ENCODE results near the gene FBXW4. TPM values are rescaled to one million over a fixed set of nuclear protein-coding genes. Genes with fewer than 3 reads are reported as not detected.

The FBXW4 gene
- total RNA-seq, 1 donor from 2014 or later, result 21.9 TPM

- Histone ChIP-seq H3K4me2 (ENCODE audit: low read length) (no peak overlapping the region), H3K79me2 (ENCODE audit: insufficient read depth, low read length) (no peaks in the 10 kb centered on the region), H3K27me3 (ENCODE audit: insufficient read depth, low read length) (no peaks in the 10 kb centered on the region), H4K20me1 (ENCODE audit: insufficient read depth, low read length) (peaks cover 7% of the 10 kb centered on the region), H3K36me3 (ENCODE audit: insufficient read depth, low read length) (no peaks in the 10 kb centered on the region), H2AFZ (ENCODE audit: low read depth, low read length) (no peak overlapping the region), H3K9ac (ENCODE audit: low read length) (no peak overlapping the region), H3K4me3 (ENCODE audit: insufficient read depth, low read depth, low read length) (no peak overlapping the region), H3K27ac (ENCODE audit: low read depth, low read length) (no peak overlapping the region), H3K4me1 (ENCODE audit: insufficient read depth, low read length) (no peaks in the 10 kb centered on the region), H3K9me3 (ENCODE audit: insufficient read depth, low read depth, low read length) (no peaks in the 10 kb centered on the region)
- no peaks in the 10 kb centered on the region for H3K4me1 Mint-ChIP-seq (ENCODE audit: low read depth, unreplicated experiment)
- FAIRE-seq (no peak), DNase-seq (ENCODE audit: low read depth) (no peak)
- H3K36me3 Mint-ChIP-seq (ENCODE audit: low read depth, unreplicated experiment), result peaks cover 30% of the 10 kb centered on the region
- TF ChIP-seq EZH2 (IDR thresholded peaks at IDR 0.05; ENCODE audit: insufficient read depth, low read length) (no peak), CTCF (IDR thresholded peaks at IDR 0.05; ENCODE audit: insufficient read depth, low read depth, low read length) (no peak)
- no peaks in the 10 kb centered on the region for H3K9me3 Mint-ChIP-seq (ENCODE audit: unreplicated experiment)
- H3K27ac Mint-ChIP-seq (ENCODE audit: unreplicated experiment), result no peak overlapping the region
- H3K27me3 Mint-ChIP-seq (ENCODE audit: low read depth, unreplicated experiment), result no peaks in the 10 kb centered on the region
- no peak overlapping the region for H3K4me3 Mint-ChIP-seq (ENCODE audit: unreplicated experiment)
Observed at GRCh38 chr10:101624526-101625102, 70.4 kb downstream of the FBXW4 start.

- no peak overlapping the region for H3K4me3 ChIP-seq (ENCODE audit: insufficient read depth, low read depth, low read length)
- H3K27me3 Mint-ChIP-seq (ENCODE audit: low read depth, unreplicated experiment), result no peaks in the 10 kb centered on the region
- no peaks in the 10 kb centered on the region for H3K9me3 ChIP-seq (ENCODE audit: insufficient read depth, low read depth, low read length)
- peaks cover 5% of the 10 kb centered on the region for H4K20me1 ChIP-seq (ENCODE audit: insufficient read depth, low read length)
- FAIRE-seq, result no peak
- no peak overlapping the region for H2AFZ ChIP-seq (ENCODE audit: low read depth, low read length)
- H3K27me3 ChIP-seq (ENCODE audit: insufficient read depth, low read length), result no peaks in the 10 kb centered on the region
- peaks cover 29% of the 10 kb centered on the region for H3K36me3 Mint-ChIP-seq (ENCODE audit: low read depth, unreplicated experiment)
- H3K4me1 ChIP-seq (ENCODE audit: insufficient read depth, low read length), result no peaks in the 10 kb centered on the region
- no peak for DNase-seq (ENCODE audit: low read depth)
- no peaks in the 10 kb centered on the region for H3K79me2 ChIP-seq (ENCODE audit: insufficient read depth, low read length)
- no peaks in the 10 kb centered on the region for H3K9me3 Mint-ChIP-seq (ENCODE audit: unreplicated experiment)
- H3K27ac Mint-ChIP-seq (ENCODE audit: unreplicated experiment), result no peak overlapping the region
- H3K36me3 ChIP-seq (ENCODE audit: insufficient read depth, low read length), result no peaks in the 10 kb centered on the region
- no peak overlapping the region for H3K4me2 ChIP-seq (ENCODE audit: low read length)
- no peak overlapping the region for H3K27ac ChIP-seq (ENCODE audit: low read depth, low read length)
- H3K4me3 Mint-ChIP-seq (ENCODE audit: unreplicated experiment), result no peak overlapping the region
- no peak overlapping the region for H3K9ac ChIP-seq (ENCODE audit: low read length)
- H3K4me1 Mint-ChIP-seq (ENCODE audit: low read depth, unreplicated experiment), result no peaks in the 10 kb centered on the region
- TF ChIP-seq EZH2 (IDR thresholded peaks at IDR 0.05; ENCODE audit: insufficient read depth, low read length) (no peak), CTCF (IDR thresholded peaks at IDR 0.05; ENCODE audit: insufficient read depth, low read depth, low read length) (no peak)
Observed at GRCh38 chr10:101623528-101623927, 71.4 kb downstream of the FBXW4 start.

- Histone ChIP-seq H3K4me3 (ENCODE audit: insufficient read depth, low read depth, low read length) (no peak overlapping the region), H3K79me2 (ENCODE audit: insufficient read depth, low read length) (no peaks in the 10 kb centered on the region), H3K36me3 (ENCODE audit: insufficient read depth, low read length) (no peaks in the 10 kb centered on the region), H3K27me3 (ENCODE audit: insufficient read depth, low read length) (no peaks in the 10 kb centered on the region), H3K4me2 (ENCODE audit: low read length) (no peak overlapping the region), H3K27ac (ENCODE audit: low read depth, low read length) (no peak overlapping the region), H3K9ac (ENCODE audit: low read length) (no peak overlapping the region), H4K20me1 (ENCODE audit: insufficient read depth, low read length) (peaks cover 14% of the 10 kb centered on the region), H2AFZ (ENCODE audit: low read depth, low read length) (no peak overlapping the region), H3K4me1 (ENCODE audit: insufficient read depth, low read length) (no peaks in the 10 kb centered on the region), H3K9me3 (ENCODE audit: insufficient read depth, low read depth, low read length) (no peaks in the 10 kb centered on the region)
- Mint-ChIP-seq H3K27ac (ENCODE audit: unreplicated experiment) (no peak overlapping the region), H3K36me3 (ENCODE audit: low read depth, unreplicated experiment) (peaks cover 31% of the 10 kb centered on the region), H3K4me3 (ENCODE audit: unreplicated experiment) (no peak overlapping the region), H3K4me1 (ENCODE audit: low read depth, unreplicated experiment) (peaks cover 5% of the 10 kb centered on the region), H3K9me3 (ENCODE audit: unreplicated experiment) (no peaks in the 10 kb centered on the region), H3K27me3 (ENCODE audit: low read depth, unreplicated experiment) (no peaks in the 10 kb centered on the region)
- FAIRE-seq (no peak), DNase-seq (ENCODE audit: low read depth) (no peak)
- TF ChIP-seq EZH2 (IDR thresholded peaks at IDR 0.05; ENCODE audit: insufficient read depth, low read length) (no peak), CTCF (IDR thresholded peaks at IDR 0.05; ENCODE audit: insufficient read depth, low read depth, low read length) (no peak)
Observed at GRCh38 chr10:101619983-101620382, 75.0 kb downstream of the FBXW4 start.

Data from astrocyte (in vitro differentiated cells and primary cell).